Neural cell (in vitro differentiated cells): ENCODE results near the gene ABHD4. TPM values are rescaled to one million over a fixed set of nuclear protein-coding genes. Genes with fewer than 3 reads are reported as not detected.

Experiments used
- H2AFZ ChIP-seq: fragments of 200-600, 300-800 bp; sonication (generic), shearing (Covaris generic); 2 replicates; pipeline ENCODE4 v1.6.0; 2014; ENCODE audit warnings: low read depth, mild to moderate bottlenecking, antibody characterized with exemption, low read length, moderate library complexity
- H3F3A ChIP-seq: fragments of 200-600 bp; shearing (Covaris generic); 2 replicates; pipeline ENCODE4 v1.6.1; 2016; ENCODE audit warnings: mild to moderate bottlenecking, moderate library complexity, mixed read lengths, antibody characterized with exemption, low read length; ENCODE audit not compliant: insufficient read depth, poor library complexity, severe bottlenecking
- H3K27ac ChIP-seq: fragments of 200-600, 300-800 bp; sonication (generic), shearing (Covaris generic); 2 replicates; pipeline ENCODE4 v1.5.1; 2014; ENCODE audit warnings: mild to moderate bottlenecking, low read length, moderate library complexity
- H3K27me3 ChIP-seq: fragments of 300-800, 200-600 bp; sonication (generic), shearing (Covaris generic); 2 replicates; pipeline ENCODE4 v1.6.0; 2014; ENCODE audit warnings: mild to moderate bottlenecking, low read depth, low read length, moderate library complexity; ENCODE audit not compliant: insufficient read depth
- H3K36me3 ChIP-seq: fragments of 300-800, 200-600 bp; sonication (generic), shearing (Covaris generic); 2 replicates; pipeline ENCODE4 v1.5.1; 2014; ENCODE audit warnings: mild to moderate bottlenecking, antibody characterized with exemption, low read length, moderate library complexity; ENCODE audit not compliant: insufficient read depth
- H3K4me2 ChIP-seq: fragments of 300-800, 200-600 bp; sonication (generic), shearing (Covaris generic); 2 replicates; pipeline ENCODE4 v1.6.0; 2014; ENCODE audit warnings: mild to moderate bottlenecking, low read length
- H3K4me3 ChIP-seq: fragments of 300-800, 200-600 bp; sonication (generic), shearing (Covaris generic); 2 replicates; pipeline ENCODE4 v1.5.1; 2014; ENCODE audit warnings: mild to moderate bottlenecking, low read length, moderate library complexity
- H3K79me2 ChIP-seq: fragments of 200-600 bp; shearing (Covaris generic); replicated peaks from 2 replicates; pipeline ENCODE4 v1.6.0; 2014; ENCODE audit warnings: mild to moderate bottlenecking, low read length, moderate library complexity; ENCODE audit not compliant: insufficient read depth
- H3K9ac ChIP-seq: fragments of 300-800, 200-600 bp; sonication (generic), shearing (Covaris generic); 2 replicates; pipeline ENCODE4 v1.6.1; 2016; ENCODE audit warnings: mild to moderate bottlenecking, low read length, mixed read lengths
- H3K9me2 ChIP-seq: fragments of 200-600 bp; shearing (Covaris generic); 2 replicates; pipeline ENCODE4 v1.6.1; 2016; ENCODE audit warnings: mild to moderate bottlenecking, low read length, mixed read lengths; ENCODE audit not compliant: insufficient read depth
- H3K9me3 ChIP-seq: fragments of 200-600, 300-800 bp; sonication (generic), shearing (Covaris generic); 2 replicates; pipeline ENCODE4 v1.6.1; 2016; ENCODE audit warnings: mild to moderate bottlenecking, mixed run types, low read length, moderate library complexity, mixed read lengths
- H4K20me1 ChIP-seq: fragments of 200-600 bp; shearing (Covaris generic); 2 replicates; pipeline ENCODE4 v1.6.1; 2016; ENCODE audit warnings: mild to moderate bottlenecking, mixed run types; ENCODE audit not compliant: insufficient read depth
- CTCF ChIP-seq: fragments of 450-650 bp; IDR thresholded peaks from 2 replicates; pipeline ENCODE4 v1.5.1; 2014; ENCODE audit warnings: antibody characterized with exemption, mild to moderate bottlenecking, moderate library complexity; ENCODE audit not compliant: poor library complexity, severe bottlenecking
- EP300 ChIP-seq: fragments of 450-650 bp; conservative IDR thresholded peaks from 2 replicates; pipeline ENCODE4 v1.6.1; 2014; ENCODE audit warnings: antibody characterized with exemption, mild to moderate bottlenecking, moderate library complexity; ENCODE audit not compliant: poor library complexity, severe bottlenecking
- EZH2 ChIP-seq: fragments of 200-600, 300-800 bp; shearing (Covaris generic), sonication (generic); IDR thresholded peaks from 2 replicates; pipeline ENCODE4 v1.6.1; 2014; ENCODE audit warnings: antibody characterized with exemption, low read length, borderline replicate concordance, mild to moderate bottlenecking; ENCODE audit not compliant: insufficient read depth, poor library complexity, severe bottlenecking
- MXI1 ChIP-seq: fragments of 450-650 bp; conservative IDR thresholded peaks from 2 replicates; pipeline ENCODE4 v1.6.1; 2014; ENCODE audit warnings: antibody characterized with exemption, mild to moderate bottlenecking; ENCODE audit not compliant: poor library complexity, severe bottlenecking
- POLR2AphosphoS5 ChIP-seq: IDR thresholded peaks from 2 replicates; pipeline ENCODE4 v1.6.1; 2012
- RAD21 ChIP-seq: fragments of 450-650 bp; conservative IDR thresholded peaks from 2 replicates; pipeline ENCODE4 v1.6.1; 2014; ENCODE audit warnings: antibody characterized with exemption, mild to moderate bottlenecking, moderate library complexity
- REST ChIP-seq: IDR thresholded peaks from 2 replicates; pipeline ENCODE4 v1.6.1; 2012; ENCODE audit warnings: borderline replicate concordance
- SMC3 ChIP-seq: fragments of 450-650 bp; conservative IDR thresholded peaks from 2 replicates; pipeline ENCODE4 v1.6.1; 2014; ENCODE audit warnings: antibody characterized with exemption, mild to moderate bottlenecking, moderate library complexity; ENCODE audit not compliant: poor library complexity
- TAF1 ChIP-seq: IDR thresholded peaks from 2 replicates; pipeline ENCODE4 v1.6.1; 2012; ENCODE audit warnings: low read depth
- polyA plus RNA-seq: library from polyadenylated mRNA; depleted of rRNA; stranded (reverse); fragments of >200 nt; gene quantifications from 2 replicates; pipeline ENCODE4 v1.2.3, GENCODE V29; 2014

ABHD4 gene
- polyA plus RNA-seq, 1 donor from 2014 or later, result 2.6 TPM

DNA sequence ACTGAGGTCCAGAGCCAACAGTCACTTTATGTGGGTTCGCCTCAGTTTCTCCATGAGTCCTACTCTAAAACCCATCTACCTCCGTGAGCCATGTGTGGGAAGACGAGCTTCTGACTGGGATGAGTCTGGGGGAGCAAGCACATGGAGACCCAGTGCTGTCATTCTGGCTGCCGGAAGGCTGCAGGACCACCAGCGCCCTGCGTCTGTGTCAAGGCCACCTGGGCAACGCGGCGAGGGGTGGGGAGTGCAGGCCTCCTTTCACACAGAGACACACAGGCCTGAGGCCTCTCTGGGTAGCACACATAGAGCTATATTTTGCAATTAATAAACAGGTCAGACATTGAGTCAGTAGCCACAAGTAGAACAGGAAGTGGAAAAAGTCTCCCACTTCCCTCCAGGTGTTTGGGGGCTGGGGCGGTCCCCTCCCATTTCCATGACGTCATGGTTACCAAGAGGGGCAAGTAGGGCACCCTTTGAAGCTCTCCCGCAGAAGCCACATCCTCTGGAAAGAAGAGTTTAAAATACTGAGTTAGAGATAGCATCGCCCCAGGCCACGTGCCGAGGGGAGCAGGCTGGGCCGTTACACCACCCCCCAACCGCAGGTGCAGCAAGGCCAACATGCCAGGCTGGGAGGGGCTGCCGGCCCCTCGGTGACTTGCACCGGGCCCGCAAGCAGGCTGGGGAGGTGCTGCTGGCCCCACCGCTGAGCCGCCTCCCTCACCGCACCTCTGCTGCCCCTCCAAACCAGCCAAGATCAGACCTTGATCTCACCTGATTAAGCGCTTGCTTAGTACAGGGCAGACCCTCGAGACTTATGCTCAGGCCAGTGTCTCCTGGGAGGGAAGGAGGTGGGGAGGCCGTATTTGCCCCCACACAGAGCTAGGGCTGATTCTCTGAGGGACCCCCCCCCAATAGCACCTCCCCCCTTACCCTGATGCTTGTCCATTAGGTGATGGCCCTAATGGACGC lies 41.8 kb upstream of the ABHD4 start:
- H3K9ac ChIP-seq, result peak overlapping the region; percentile 34
- no peaks in the 10 kb centered on the region for H3K27me3 ChIP-seq
- H3K4me2 ChIP-seq, result no peak overlapping the region
- no peak overlapping the region for H3K4me3 ChIP-seq
- H3K79me2 ChIP-seq, result no peaks in the 10 kb centered on the region
- no peak overlapping the region for H3K27ac ChIP-seq
- H3K9me3 ChIP-seq, result no peaks in the 10 kb centered on the region
- TF ChIP-seq TAF1 (no peak), EZH2 (no peak), POLR2AphosphoS5 (no peak), EP300 (no peak), SMC3 (no peak), CTCF (no peak), MXI1 (no peak), REST (no peak), RAD21 (no peak)
- no peaks in the 10 kb centered on the region for H4K20me1 ChIP-seq
- no peaks in the 10 kb centered on the region for H3K9me2 ChIP-seq
- no peak overlapping the region for H2AFZ ChIP-seq
- no peaks in the 10 kb centered on the region for H3K36me3 ChIP-seq
- H3F3A ChIP-seq, result no peaks in the 10 kb centered on the region

DNA sequence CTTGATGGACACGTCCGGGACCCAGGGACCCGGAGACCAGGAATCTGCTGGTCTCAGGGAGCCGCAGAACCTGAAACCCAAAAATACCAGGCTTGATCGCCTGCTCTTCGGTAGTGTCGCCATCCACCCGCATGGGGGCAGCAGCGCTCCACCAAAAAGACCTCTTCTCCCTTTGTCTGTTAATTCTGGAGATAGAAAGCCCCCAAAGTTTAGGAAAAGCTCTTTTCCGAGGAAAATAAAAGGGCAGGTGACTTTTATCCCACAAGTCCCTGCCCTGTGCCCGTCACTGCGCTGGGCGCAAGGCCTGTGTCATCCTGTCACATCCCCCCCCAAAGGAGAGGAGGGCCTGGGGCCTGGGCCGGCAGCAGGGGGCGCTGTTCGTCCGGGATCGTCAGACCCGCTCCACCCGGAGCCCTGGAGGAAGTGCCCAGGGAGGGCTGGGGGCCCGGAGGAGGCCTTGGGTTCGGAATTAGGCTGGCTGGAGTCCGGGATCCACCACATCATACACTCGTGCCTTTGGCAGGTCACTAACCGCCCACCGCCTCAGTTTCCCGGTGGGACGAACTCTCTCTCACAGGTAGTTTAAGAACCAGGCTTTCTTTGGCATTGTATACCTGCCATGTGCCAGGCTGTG lies 41.0 kb upstream of the ABHD4 start:
- no peaks in the 10 kb centered on the region for H3K36me3 ChIP-seq
- peak overlapping the region; percentile 34 for H3K9ac ChIP-seq
- no peaks in the 10 kb centered on the region for H3K79me2 ChIP-seq
- H3K9me2 ChIP-seq, result no peaks in the 10 kb centered on the region
- H4K20me1 ChIP-seq, result no peaks in the 10 kb centered on the region
- H2AFZ ChIP-seq, result no peak overlapping the region
- H3F3A ChIP-seq, result no peaks in the 10 kb centered on the region
- H3K4me3 ChIP-seq, result peak overlapping the region; percentile 43
- no peak overlapping the region for H3K27ac ChIP-seq
- no peaks in the 10 kb centered on the region for H3K27me3 ChIP-seq
- H3K4me2 ChIP-seq, result no peak overlapping the region
- H3K9me3 ChIP-seq, result no peaks in the 10 kb centered on the region
- TF ChIP-seq RAD21 (peak; percentile 97), CTCF (peak; percentile 100), REST (no peak), SMC3 (peak; percentile 96)
